Measurements from ENCODE around the gene STIL. TPM values are rescaled to one million over a fixed set of nuclear protein-coding genes. Genes with fewer than 3 reads are reported as not detected.

The STIL gene
- total RNA-seq, 4 donors from 2014 or later: 1.6 to 2.4 (median 1.9) TPM

DNA sequence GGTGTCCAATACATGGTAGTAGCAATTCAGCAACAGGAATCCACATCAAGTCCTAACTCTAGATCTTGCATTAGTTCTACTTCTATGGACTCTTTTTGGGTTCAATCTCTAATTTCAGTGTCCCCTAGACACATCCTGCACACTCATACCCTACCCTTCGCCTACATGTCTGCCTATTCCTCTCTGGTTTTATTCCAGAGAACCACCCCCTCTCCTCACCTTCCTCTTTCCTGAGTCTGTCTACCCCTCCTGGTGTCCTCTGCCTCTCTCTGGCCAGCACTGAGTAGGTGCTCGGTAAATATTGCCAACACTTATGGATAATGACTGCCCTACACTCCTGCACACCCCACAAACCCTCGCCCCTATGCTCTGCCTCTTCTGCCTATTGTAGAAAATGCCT is 91.5 kb downstream of the STIL start:
- no peak for TF ChIP-seq CTCF (IDR thresholded peaks at IDR 0.05; ENCODE audit: low read depth)

DNA sequence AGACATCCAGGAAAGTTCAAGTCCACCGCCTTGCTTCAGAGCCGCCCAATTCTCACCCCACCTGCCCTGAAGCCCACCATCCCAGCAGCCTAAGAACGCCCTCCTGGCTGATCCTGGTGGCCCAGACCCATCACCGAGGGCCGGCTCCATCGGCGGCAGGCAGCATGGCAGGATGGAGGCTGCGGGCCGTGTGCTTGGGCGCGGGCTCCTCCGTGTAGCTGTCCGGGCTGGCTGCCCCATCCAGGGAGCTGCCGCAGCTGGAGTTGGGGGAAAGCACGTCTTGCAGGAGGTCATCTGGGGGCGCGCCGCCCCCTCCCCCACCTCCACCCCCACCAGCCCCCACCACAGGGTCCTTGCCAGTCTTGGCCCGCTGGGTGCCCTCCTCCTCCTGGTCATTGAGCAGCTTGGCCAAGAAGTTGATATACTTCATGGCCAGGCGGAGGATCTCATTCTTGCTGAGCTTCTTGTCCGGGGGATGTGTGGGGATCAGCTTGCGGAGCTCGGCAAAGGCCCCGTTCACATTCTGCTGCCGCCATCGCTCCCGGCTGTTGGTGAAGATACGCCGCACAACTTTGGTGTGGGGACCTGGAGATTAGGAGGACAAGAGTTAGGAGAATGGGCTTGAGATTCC is 94.2 kb downstream of the STIL start:
- no peak for TF ChIP-seq CTCF (IDR thresholded peaks at IDR 0.05; ENCODE audit: low read depth)

GRCh38 chr1:47219001-47219400 is 94.9 kb downstream of the STIL start:
- TF ChIP-seq CTCF (IDR thresholded peaks at IDR 0.05; ENCODE audit: low read depth): no peak

- TF ChIP-seq CTCF (IDR thresholded peaks at IDR 0.05; ENCODE audit: low read depth): no peak
Observed at GRCh38 chr1:47216278-47217059, 97.5 kb downstream of the STIL start.

DNA sequence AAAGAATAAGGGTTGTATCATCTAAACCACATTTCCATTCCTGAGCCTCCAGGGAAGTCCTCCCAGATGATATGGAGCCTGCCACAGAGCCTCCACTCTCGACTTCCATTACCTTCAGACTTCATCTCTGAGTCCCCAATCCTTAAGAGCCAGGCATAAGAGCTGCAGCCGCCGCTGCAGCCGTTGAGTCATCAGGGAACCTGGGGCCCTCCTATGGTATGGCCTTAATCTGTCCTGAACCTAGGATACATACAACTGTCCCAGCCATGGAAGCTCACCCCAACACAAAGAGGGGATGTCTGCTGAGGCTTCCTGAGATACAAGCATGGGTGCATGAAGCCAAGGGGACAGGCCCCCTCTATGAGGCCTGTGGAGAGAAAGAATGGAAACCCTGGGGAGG is 98.2 kb downstream of the STIL start:
- no peak for TF ChIP-seq CTCF (IDR thresholded peaks at IDR 0.05; ENCODE audit: low read depth)

DNA sequence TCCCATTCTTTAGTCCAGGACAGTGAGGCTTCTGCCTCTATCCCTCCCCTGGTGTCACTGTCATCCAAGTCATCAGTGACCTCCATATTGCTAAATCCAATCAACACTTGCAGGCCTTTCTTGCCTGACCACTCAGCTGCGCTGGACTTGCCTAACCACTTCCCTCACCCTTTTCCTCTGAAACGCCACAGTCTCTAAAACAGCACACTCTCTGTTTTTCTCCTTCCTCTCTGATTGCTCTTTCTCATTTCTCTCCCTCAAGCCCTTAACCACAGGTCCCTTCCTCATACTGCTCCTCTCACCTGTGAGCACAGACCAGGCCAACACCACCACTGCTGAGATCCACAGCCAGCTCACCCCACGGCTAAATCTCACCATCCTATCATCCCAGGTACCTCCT is 99.4 kb downstream of the STIL start:
- no peak for TF ChIP-seq CTCF (IDR thresholded peaks at IDR 0.05; ENCODE audit: low read depth)

- no peak for TF ChIP-seq CTCF (IDR thresholded peaks at IDR 0.05; ENCODE audit: low read depth)
Observed at GRCh38 chr1:47213230-47213963, 100.5 kb downstream of the STIL start.
